A673 (cell line): ENCODE data around the gene LCMT2.

Source experiments
- EZH2 ChIP-seq: fragments of 200-600 bp; sonication (generic); IDR thresholded peaks from 2 replicates; pipeline ENCODE4 v1.6.1; 2017; ENCODE audit warnings: borderline replicate concordance, low read depth, mild to moderate bottlenecking, mixed read lengths, antibody characterized with exemption, low read length; ENCODE audit not compliant: poor library complexity, severe bottlenecking
- TF ChIP-seq, protein P1 (sequence below): fragments of 300-800, 200-600 bp; sonication (generic); conservative IDR thresholded peaks from 2 replicates; pipeline ENCODE4 v1.5.1; 2017; ENCODE audit warnings: low read depth, mild to moderate bottlenecking, antibody characterized with exemption, low read length, moderate library complexity, mixed read lengths

DNA sequence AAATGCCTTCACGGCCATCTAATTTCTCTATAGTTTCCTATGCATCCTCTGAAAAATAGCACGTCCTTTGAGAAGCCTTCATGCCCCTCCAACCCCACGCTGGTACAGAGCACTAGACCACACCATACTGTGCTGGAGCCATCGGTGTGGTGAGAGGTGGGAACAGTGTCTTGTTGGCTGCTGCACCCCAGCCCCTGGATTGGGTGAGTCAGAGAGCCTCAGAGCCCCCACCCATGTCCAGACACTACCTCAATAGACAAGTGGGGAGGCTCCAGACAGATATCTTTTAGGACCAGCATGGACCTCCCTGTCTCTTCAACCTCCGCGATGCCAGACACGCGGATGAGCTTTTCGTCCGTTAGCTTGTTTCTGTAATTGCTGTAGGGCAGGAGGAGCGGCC, 51.5 kb downstream of the LCMT2 start:
- TF ChIP-seq, protein P1, sequence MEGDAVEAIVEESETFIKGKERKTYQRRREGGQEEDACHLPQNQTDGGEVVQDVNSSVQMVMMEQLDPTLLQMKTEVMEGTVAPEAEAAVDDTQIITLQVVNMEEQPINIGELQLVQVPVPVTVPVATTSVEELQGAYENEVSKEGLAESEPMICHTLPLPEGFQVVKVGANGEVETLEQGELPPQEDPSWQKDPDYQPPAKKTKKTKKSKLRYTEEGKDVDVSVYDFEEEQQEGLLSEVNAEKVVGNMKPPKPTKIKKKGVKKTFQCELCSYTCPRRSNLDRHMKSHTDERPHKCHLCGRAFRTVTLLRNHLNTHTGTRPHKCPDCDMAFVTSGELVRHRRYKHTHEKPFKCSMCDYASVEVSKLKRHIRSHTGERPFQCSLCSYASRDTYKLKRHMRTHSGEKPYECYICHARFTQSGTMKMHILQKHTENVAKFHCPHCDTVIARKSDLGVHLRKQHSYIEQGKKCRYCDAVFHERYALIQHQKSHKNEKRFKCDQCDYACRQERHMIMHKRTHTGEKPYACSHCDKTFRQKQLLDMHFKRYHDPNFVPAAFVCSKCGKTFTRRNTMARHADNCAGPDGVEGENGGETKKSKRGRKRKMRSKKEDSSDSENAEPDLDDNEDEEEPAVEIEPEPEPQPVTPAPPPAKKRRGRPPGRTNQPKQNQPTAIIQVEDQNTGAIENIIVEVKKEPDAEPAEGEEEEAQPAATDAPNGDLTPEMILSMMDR: no peak
- no peak for TF ChIP-seq EZH2
